SKM-1 (cell line): ENCODE measurements around the gene MYOZ3.

Experiments
- DNase-seq: peaks from one replicate; lab custom pipeline; 2025; ENCODE audit not compliant: unreplicated experiment; lab: John Stamatoyannopoulos, UW

The MYOZ3 gene

GRCh38 chr5:150700246-150700593, 39.2 kb downstream of the MYOZ3 start:
- DNase-seq = no peak

GRCh38 chr5:150700594-150701377, 39.7 kb downstream of the MYOZ3 start, which contains the start of gene RBM22:
Gene RBM22 (minus strand): TSS chr5:150701062. CDS start chr5:150700985, 77 bp downstream.
- DNase-seq = peak; percentile 69

- DNase-seq = no peak
Observed at GRCh38 chr5:150703762-150704161, 42.7 kb downstream of the MYOZ3 start.

DNA sequence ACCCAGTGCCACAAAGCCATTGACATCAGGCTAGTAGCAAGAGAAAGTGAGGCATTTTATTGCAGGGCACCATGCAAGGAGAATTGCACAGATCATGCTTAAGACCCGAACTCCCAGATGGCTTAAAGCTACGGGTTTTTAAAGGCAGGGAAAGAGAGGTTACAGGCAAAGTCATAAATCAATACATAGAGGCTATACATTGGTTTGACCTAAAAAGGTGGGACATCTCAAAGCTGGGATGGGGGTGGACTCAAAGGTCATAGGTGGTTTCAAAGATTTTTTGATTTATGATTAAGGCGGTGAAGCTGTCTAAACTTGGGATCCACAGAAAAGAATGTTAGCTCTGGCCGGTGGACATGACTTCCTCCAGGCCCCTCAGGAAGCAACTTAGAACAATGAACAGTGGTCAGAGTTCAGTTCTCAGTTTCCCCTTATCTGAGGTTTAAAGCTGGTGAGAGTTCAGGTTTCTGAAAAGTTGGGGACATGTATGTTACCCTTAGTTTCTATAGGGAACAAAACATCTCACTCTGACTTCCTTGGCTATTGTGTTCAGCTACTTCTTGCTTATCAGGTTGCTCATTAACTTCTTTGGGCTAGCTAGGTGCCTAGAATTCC, 45.8 kb downstream of the MYOZ3 start:
- no peak for DNase-seq

DNA sequence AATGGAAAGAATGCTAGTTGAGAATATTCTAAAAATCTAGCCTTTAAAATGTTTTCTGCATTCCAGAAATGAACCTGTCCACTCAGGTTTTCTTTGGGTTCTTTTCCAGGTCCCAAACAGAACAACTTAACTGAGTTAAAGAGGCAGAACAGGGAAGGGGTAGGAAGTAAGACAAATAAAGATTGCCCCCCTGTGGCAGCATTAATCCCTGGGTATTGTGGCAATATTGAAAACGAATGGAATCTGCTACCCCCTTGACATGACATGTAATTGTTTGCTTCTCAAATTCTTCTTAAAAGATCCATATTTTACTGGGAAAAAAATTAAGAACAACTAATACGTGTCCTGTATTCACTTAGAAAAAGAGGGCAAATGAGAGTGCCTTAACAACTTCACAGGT, 49.1 kb downstream of the MYOZ3 start:
- no peak for DNase-seq

GRCh38 chr5:150723845-150724244, 62.8 kb downstream of the MYOZ3 start:
- DNase-seq = no peak
